ENCODE measurements around the gene STARD6.
"Not testable (repeated sequence)": the region's sequence is repeated elsewhere in the genome, so short reads cannot be mapped to it uniquely, and the experiment has no call there.

STARD6 gene

GRCh38 chr18:54335638-54336173 is 22.0 kb downstream of the STARD6 start:
- no peak for DNase-seq

- DNase-seq: no peak
Measured at GRCh38 chr18:54330768-54331548, 26.7 kb downstream of the STARD6 start.

GRCh38 chr18:54329787-54330186 is 27.9 kb downstream of the STARD6 start:
- no peak for DNase-seq

- no peak for DNase-seq
Measured at GRCh38 chr18:54327818-54328217, 29.8 kb downstream of the STARD6 start.

- no peak for DNase-seq
Measured at GRCh38 chr18:54323970-54324369, 33.7 kb downstream of the STARD6 start.

- no peak for DNase-seq
Measured at GRCh38 chr18:54323561-54323960, 34.1 kb downstream of the STARD6 start.

- no peak for DNase-seq
Measured at GRCh38 chr18:54316071-54316820, 41.4 kb downstream of the STARD6 start.

GRCh38 chr18:54309564-54309963 is 48.1 kb downstream of the STARD6 start:
- not testable (repeated sequence) for DNase-seq

GRCh38 chr18:54303408-54303807 is 54.2 kb downstream of the STARD6 start:
- DNase-seq: no peak

- DNase-seq: not testable (repeated sequence)
Measured at GRCh38 chr18:54298991-54299390, 58.7 kb downstream of the STARD6 start.

GRCh38 chr18:54296062-54296461 is 61.6 kb downstream of the STARD6 start:
- no peak for DNase-seq

- no peak for DNase-seq
Measured at GRCh38 chr18:54294274-54294673, 63.4 kb downstream of the STARD6 start.

- DNase-seq: no peak
Measured at GRCh38 chr18:54284981-54285785, 72.5 kb downstream of the STARD6 start.

GRCh38 chr18:54284535-54284934 is 73.1 kb downstream of the STARD6 start:
- DNase-seq: no peak

GRCh38 chr18:54280220-54280569 is 77.5 kb downstream of the STARD6 start:
- DNase-seq: no peak

- no peak for DNase-seq
Measured at GRCh38 chr18:54279477-54280219, 78.0 kb downstream of the STARD6 start.

- DNase-seq: no peak
Measured at GRCh38 chr18:54278615-54279014, 79.0 kb downstream of the STARD6 start.

- DNase-seq: no peak
Measured at GRCh38 chr18:54277899-54278298, 79.8 kb downstream of the STARD6 start.

All from COR-L47 (cell line).